Mucosa of descending colon (tissue), 3 donors: ENCODE data around the gene EPHA3. TPM values are rescaled to one million over a fixed set of nuclear protein-coding genes. Genes with fewer than 3 reads are reported as not detected.

Source experiments
- ATAC-seq: fragments of 200-7000 bp; cut with Tn5 transposase; one replicate; pipeline ENCODE4 v1.9.1; 2020; ENCODE audit warnings: mild to moderate bottlenecking, moderate library complexity
- DNase-seq, 3 donors: peaks; one replicate each; pipeline ENCODE4 v3.0.0-alpha.2; 2020
- H3K36me3 ChIP-seq: fragments of 200-600 bp; one replicate; pipeline ENCODE4 v1.8.0; 2021; ENCODE audit warnings: low read depth, mild to moderate bottlenecking
- H3K4me1 ChIP-seq: fragments of 200-600 bp; one replicate; pipeline ENCODE4 v1.8.0; 2021; ENCODE audit warnings: low read depth, mild to moderate bottlenecking
- H3K4me3 ChIP-seq: fragments of 200-600 bp; one replicate; pipeline ENCODE4 v1.8.0; 2021; ENCODE audit warnings: mild to moderate bottlenecking
- H3K9me3 ChIP-seq: fragments of 200-600 bp; one replicate; pipeline ENCODE4 v1.8.0; 2021; ENCODE audit warnings: mild to moderate bottlenecking
- CTCF ChIP-seq: fragments of 200-600 bp; IDR thresholded peaks from one replicate; pipeline ENCODE4 v1.8.0; 2022; ENCODE audit warnings: antibody characterized with exemption, mild to moderate bottlenecking
- intact Hi-C, 2 donors: fragments of 100-400 bp; cut with DNase I in 1 of 2; cut with micrococcal nuclease in 1 of 2; formaldehyde crosslinking; loops; one replicate each; pipeline versions ENCODE4 v1.11.0 to v1.11.1; 2022; cut with DNase I, micrococcal nuclease
- total RNA-seq, 3 donors: library from RNA; stranded (reverse); fragmentation: NEBNext Ultra II Directional in 2 of 3; extraction: Animal tissue kit (Norgen Biotek cat#: 25700) in 2 of 3; gene quantifications; one replicate each; pipeline versions ENCODE4 v1.2.1 to v1.2.4, GENCODE V29; 2021 to 2023
- donor health status: DM: no; HTN: no; CAD: no; lungs with moderate emphysema.
- donor health status: DM: no; HTN: no; CAD: no.
- donor health status: DM: no; HTN: yes; CAD: no.

EPHA3 gene
- total RNA-seq, 3 donors from 2014 or later: 1.0 to 6.6 (median 2.0) TPM

- no peaks in the 10 kb centered on the region for H3K36me3 ChIP-seq
- no peak overlapping the region for H3K4me3 ChIP-seq
- no peaks in the 10 kb centered on the region for H3K4me1 ChIP-seq
- no peak for DNase-seq
- intact Hi-C loops: no loop called here
- no peak for ATAC-seq
- TF ChIP-seq CTCF: no peak
- H3K9me3 ChIP-seq: no peaks in the 10 kb centered on the region
Measured at GRCh38 chr3:89368846-89369245, 261.4 kb downstream of the EPHA3 start.

GRCh38 chr3:89372456-89372855, 265.0 kb downstream of the EPHA3 start:
- H3K4me3 ChIP-seq: no peak overlapping the region
- H3K4me1 ChIP-seq: no peaks in the 10 kb centered on the region
- no peak for TF ChIP-seq CTCF
- no peaks in the 10 kb centered on the region for H3K9me3 ChIP-seq
- no peak for DNase-seq
- no peak for ATAC-seq
- H3K36me3 ChIP-seq: no peaks in the 10 kb centered on the region
- intact Hi-C loops: no loop called here

- intact Hi-C loops: no loop called here
Measured at GRCh38 chr3:89373434-89373833, 266.0 kb downstream of the EPHA3 start.

GRCh38 chr3:89375451-89375850, 268.0 kb downstream of the EPHA3 start:
- no peaks in the 10 kb centered on the region for H3K4me1 ChIP-seq
- DNase-seq (no peak), ATAC-seq (no peak)
- no peaks in the 10 kb centered on the region for H3K36me3 ChIP-seq
- H3K4me3 ChIP-seq: no peak overlapping the region
- no peaks in the 10 kb centered on the region for H3K9me3 ChIP-seq
- intact Hi-C loops: no loop called here
- TF ChIP-seq CTCF: no peak

More at GRCh38 chr3:89373434-89373833, 266.0 kb downstream of the EPHA3 start:
- no peak for TF ChIP-seq CTCF
- DNase-seq (no peak), ATAC-seq (no peak)
- Histone ChIP-seq H3K9me3 (no peaks in the 10 kb centered on the region), H3K4me1 (no peaks in the 10 kb centered on the region), H3K4me3 (no peak overlapping the region), H3K36me3 (no peaks in the 10 kb centered on the region)

GRCh38 chr3:89380016-89380415, 272.6 kb downstream of the EPHA3 start:
- H3K4me1 ChIP-seq: no peaks in the 10 kb centered on the region
- no peak overlapping the region for H3K4me3 ChIP-seq
- no peak for ATAC-seq
- TF ChIP-seq CTCF: no peak
- no peaks in the 10 kb centered on the region for H3K36me3 ChIP-seq
- intact Hi-C loops: no loop called here
- no peaks in the 10 kb centered on the region for H3K9me3 ChIP-seq
- DNase-seq: no peak

- DNase-seq: no peak
- Histone ChIP-seq H3K4me3 (no peak overlapping the region), H3K4me1 (no peaks in the 10 kb centered on the region), H3K36me3 (no peaks in the 10 kb centered on the region), H3K9me3 (no peaks in the 10 kb centered on the region)
- intact Hi-C loops: no loop called here
- ATAC-seq: no peak
- no peak for TF ChIP-seq CTCF
Measured at GRCh38 chr3:89392991-89393390, 285.6 kb downstream of the EPHA3 start.
